IPS-NIHi7 (cell line): ENCODE results near the gene SMIM24.
"Not testable (repeated sequence)": the region's sequence is repeated elsewhere in the genome, so short reads cannot be mapped to it uniquely, and the experiment has no call there.

ENCODE experiments used
- DNase-seq: peaks from one replicate; pipeline ENCODE4 v3.0.0; 2012; ENCODE audit warnings: mixed read lengths; ENCODE audit errors: extremely low spot score

The SMIM24 gene

GRCh38 chr19:3455960-3456601, 24.2 kb downstream of the SMIM24 start:
- DNase-seq = no peak

DNA sequence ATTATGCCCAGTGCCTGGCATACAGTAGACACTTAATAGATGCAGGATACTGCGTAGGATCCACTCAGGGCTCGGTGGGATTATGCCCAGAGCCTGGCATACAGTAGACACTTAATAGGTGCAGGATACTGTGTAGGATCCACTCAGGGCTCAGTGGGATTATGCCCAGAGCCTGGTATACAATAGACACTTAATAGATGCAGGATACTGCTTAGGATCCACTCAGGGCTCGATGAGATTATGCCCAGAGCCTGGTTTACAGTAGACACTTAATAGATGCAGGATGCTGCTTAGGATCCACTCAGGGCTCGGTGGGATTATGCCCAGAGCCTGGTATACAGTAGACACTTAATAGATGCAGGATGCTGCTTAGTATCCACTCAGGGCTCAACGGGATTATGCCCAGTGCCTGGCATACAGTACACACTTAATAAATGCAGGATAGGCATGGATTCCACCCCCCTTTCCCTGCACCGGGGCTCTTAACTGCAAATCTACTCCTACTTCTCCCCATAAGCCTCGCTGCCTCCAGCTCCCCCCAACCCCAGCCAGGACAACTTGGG, 24.9 kb downstream of the SMIM24 start:
- DNase-seq = no peak

- no peak for DNase-seq
Observed at GRCh38 chr19:3454656-3455392, 25.5 kb downstream of the SMIM24 start.

DNA sequence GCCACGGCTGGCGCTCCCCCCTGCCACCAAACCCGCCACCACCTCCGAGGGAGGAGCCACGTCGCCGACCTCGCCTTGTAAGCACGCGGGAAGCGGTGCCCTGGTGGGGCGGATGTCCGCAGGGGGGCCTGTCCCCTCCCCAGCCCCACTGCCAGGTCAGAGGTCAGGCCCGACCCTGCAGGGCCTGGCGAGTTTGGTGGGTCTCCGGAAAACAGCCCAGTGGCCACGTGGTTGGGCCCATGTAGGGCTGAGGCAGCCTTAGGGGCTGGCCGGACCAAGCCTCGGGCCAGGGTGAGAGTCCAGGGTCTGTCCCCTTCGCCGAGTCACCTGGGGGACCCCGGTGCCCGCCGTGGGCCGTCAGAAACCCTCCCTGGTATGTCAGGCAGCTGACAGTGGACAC, 26.5 kb downstream of the SMIM24 start:
- DNase-seq = no peak

- not testable (repeated sequence) for DNase-seq
Observed at GRCh38 chr19:3452942-3453214, 27.4 kb downstream of the SMIM24 start.

- no peak for DNase-seq
Observed at GRCh38 chr19:3452171-3452941, 28.0 kb downstream of the SMIM24 start.

GRCh38 chr19:3451451-3451866, 28.9 kb downstream of the SMIM24 start:
- DNase-seq = no peak

DNA sequence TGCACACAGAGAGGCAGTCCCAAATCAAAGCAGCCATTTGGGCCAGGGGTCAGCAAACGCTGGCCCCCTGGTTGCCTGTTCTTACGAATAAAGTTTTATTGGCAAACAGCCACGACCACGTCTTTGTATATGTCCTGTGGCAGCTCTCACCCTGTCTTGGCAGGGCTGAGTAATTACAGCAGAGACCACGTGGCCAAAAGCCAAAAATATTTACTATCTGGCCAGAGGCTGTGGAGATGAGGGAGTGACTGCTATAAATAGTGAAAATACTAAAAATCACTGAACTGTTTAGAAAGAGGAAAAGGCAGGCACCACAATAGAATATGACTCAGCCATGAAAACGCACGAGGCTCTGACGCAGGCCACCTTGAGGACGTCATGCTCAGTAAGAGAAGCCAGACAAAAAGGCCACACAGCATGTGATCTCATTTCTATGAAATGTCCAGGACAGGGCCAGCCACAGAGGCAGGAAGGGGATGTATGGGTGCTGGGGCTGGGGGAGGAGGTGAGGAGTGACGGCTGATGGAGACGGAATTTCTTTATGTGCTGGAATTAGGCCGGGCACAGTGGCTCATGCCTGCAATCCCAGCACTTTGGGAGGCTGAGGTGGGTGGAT, 29.4 kb downstream of the SMIM24 start:
- DNase-seq = no peak

- DNase-seq = no peak
Observed at GRCh38 chr19:3448616-3449334, 31.6 kb downstream of the SMIM24 start.

DNA sequence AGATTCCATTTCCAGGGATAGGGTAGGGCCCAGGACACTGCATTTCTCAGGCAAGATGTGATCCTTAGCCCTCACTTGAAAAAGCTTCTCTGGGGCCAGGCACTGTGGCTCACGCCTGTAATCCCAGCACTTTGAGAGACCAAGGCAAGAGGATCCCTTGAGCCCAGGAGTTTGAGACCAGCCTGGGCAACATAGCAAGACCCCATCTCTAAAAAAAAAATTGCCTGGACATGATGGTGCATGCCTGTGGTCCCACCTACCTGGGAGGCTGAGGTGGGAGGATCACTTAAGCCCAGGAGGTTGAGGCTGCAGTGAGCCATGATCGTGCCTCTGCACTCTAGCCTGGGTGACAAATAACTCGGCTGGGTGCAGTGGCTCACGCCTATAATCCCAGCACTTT, 33.7 kb downstream of the SMIM24 start:
- not testable (repeated sequence) for DNase-seq

DNA sequence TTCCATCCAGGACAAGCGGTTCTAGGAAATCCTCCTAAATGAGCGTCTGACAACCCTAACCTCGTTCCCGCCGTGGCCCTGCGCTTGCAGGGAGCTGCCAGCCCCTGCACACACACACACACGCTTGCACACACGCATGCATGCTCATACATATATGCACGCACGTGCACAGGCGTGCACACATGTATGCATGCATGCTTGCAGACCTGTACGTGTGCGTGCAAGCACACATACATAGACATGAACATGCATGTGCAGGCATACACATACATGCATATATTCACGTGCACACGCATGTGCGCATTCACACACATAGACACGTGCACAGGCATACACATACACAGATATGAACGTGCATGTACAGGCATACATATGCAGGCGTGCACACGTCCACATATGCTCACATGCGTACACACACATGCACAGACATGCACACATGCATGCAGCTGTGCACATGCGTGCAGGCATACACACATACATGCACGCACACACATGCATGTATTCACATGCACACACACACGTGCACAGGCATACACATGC, 35.6 kb downstream of the SMIM24 start:
- no peak for DNase-seq

GRCh38 chr19:3443840-3444694, 36.3 kb downstream of the SMIM24 start:
- DNase-seq = peak; percentile 67

GRCh38 chr19:3442487-3443071, 37.7 kb downstream of the SMIM24 start:
- no peak for DNase-seq

GRCh38 chr19:3441986-3442329, 38.4 kb downstream of the SMIM24 start:
- no peak for DNase-seq

GRCh38 chr19:3441089-3441985, 39.0 kb downstream of the SMIM24 start:
- DNase-seq = no peak

DNA sequence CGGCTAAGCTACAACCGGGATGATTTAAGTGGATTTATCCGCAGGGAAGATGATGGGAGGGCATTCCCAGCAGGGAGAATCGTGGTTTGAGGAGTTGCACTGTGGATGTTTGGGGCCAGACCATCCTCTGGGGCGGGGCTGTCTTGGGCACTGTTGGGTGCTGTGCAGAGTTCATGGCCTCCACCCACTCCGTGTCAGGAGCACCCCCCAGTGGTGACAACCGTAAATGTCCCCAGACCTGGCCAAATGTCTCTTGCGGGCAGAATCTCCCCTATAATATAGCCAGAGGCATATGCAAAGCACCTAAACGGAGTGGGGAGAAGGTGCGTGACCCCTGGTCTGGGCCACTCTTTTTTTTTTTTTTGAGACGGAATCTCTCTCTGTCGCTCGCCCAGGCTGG, 40.2 kb downstream of the SMIM24 start:
- DNase-seq = peak; percentile 83

DNA sequence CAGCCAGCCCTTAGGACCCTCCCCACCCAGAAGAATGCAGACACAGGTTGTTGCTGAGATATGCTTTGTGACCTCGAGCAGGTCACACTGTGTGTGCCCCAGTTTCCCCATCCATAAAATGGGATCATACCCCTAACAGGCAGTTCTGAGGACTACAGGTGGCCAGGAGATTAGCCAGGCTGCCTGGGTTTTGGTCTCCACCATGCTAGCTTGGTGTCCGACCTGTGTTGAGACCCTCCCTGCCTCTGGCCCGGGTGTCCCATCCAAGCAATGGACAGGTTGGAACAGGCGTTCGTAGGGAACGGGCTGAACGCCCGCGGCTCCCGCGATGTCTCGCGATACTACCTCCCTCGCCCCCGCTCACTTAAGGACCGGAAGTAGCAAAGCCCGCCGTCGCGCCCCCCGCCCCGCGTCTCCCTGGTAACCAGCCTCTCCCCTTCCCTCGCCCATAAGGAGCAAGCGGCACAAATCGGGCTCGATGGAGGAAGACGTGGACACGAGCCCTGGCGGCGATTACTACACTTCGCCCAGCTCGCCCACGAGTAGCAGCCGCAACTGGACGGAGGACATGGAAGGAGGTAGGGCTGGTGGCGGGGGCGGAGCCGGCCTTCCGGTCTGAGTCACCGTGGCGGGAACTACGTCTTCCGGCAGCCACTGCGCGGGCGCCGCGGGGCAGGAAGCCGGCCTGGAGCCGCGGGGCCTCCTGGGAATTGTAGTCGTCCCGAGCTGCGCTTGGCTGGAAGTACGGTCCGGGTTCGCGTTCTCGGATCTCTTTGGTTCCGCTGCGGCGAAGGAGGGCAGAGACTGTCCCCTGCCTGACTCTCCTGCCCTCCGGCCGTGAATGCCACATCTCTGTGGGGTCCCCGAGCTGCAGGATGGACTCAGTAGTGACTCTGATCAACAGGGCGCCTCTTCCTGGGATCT, 45.4 kb downstream of the SMIM24 start:
- DNase-seq = peak; percentile 99
